B cell (primary cell): ENCODE results near the gene SHROOM2. TPM values are rescaled to one million over a fixed set of nuclear protein-coding genes. Genes with fewer than 3 reads are reported as not detected.

Source experiments
- ATAC-seq: fragments of 200-7000 bp; cut with Tn5 transposase; one replicate; pipeline ENCODE4 v1.10.0; 2021; ENCODE audit warnings: low read depth, mild to moderate bottlenecking, moderate number of reproducible peaks, moderate library complexity
- CTCF ChIA-PET: fragments of 350-600 bp; sonication (Branson Sonifier 250); formaldehyde crosslinking; loops from one replicate; lab custom pipeline; 2021; ENCODE audit warnings: antibody characterized with exemption, inconsistent platforms; lab: Charles Lee
- POLR2A ChIA-PET: fragments of 350-600 bp; sonication (Branson Sonifier 250); formaldehyde crosslinking; loops from one replicate; lab custom pipeline; 2021; ENCODE audit warnings: antibody characterized with exemption; lab: Charles Lee
- DNase-seq: peaks from one replicate; pipeline ENCODE4 v3.0.0; 2013
- H2AFZ ChIP-seq: 2 replicates; pipeline ENCODE4 v1.6.1; 2012; ENCODE audit warnings: mild to moderate bottlenecking, low read depth, low read length; ENCODE audit not compliant: insufficient read depth, poor library complexity, severe bottlenecking
- H3K27ac ChIP-seq, 2 donors: 1 replicate in 1 of 2; 2 replicates in 1 of 2; pipeline ENCODE4 v1.5.1; 2012 to 2013; ENCODE audit warnings: low read length in 2 of 2, mild to moderate bottlenecking in 2 of 2, moderate library complexity in 1 of 2
- H3K27me3 ChIP-seq, 4 experiments: fragments of 200-600 bp in 1 of 4; sonication (generic) in 1 of 4; replicated peaks in 1 of 4; 1 replicate in 2 of 4; 2 replicates in 2 of 4; pipeline versions ENCODE4 v1.6.1 to v1.7.0; 2013 to 2016; ENCODE audit warnings: low read length in 3 of 4, mild to moderate bottlenecking in 2 of 4, mixed read lengths in 1 of 4, moderate library complexity in 1 of 4; ENCODE audit not compliant: insufficient read depth in 4 of 4, control insufficient read depth in 3 of 4; ENCODE audit errors: control extremely low read depth in 1 of 4
- H3K36me3 ChIP-seq, 2 experiments: replicated peaks in 1 of 2; 1 replicate in 1 of 2; 2 replicates in 1 of 2; pipeline versions ENCODE4 v1.6.1 to v1.7.1; 2013; ENCODE audit warnings: low read length in 1 of 2; ENCODE audit not compliant: insufficient read depth in 2 of 2, control insufficient read depth in 1 of 2; ENCODE audit errors: control extremely low read depth in 1 of 2, extremely low read depth in 1 of 2
- H3K4me1 ChIP-seq, 2 donors: fragments of 200-600 bp in 1 of 2; sonication (generic) in 1 of 2; 1 replicate in 1 of 2; 2 replicates in 1 of 2; pipeline versions ENCODE4 v1.5.1 to v1.6.1; 2013 to 2017; ENCODE audit warnings: low read length in 2 of 2; ENCODE audit not compliant: control insufficient read depth in 2 of 2, insufficient read depth in 2 of 2
- H3K4me2 ChIP-seq: replicated peaks from 2 replicates; pipeline ENCODE3; 2012; ENCODE audit warnings: mild to moderate bottlenecking, low read depth, low read length; ENCODE audit not compliant: poor library complexity, severe bottlenecking
- H3K4me3 ChIP-seq, 5 experiments: fragments of 200-600 bp in 1 of 5; sonication (generic) in 1 of 5; 1 replicate in 3 of 5; 2 replicates in 2 of 5; pipeline versions ENCODE4 v1.5.1 to v1.7.0; 2011 to 2016; ENCODE audit warnings: low read length in 4 of 5, mild to moderate bottlenecking in 4 of 5, low read depth in 2 of 5, control low read depth in 1 of 5, moderate library complexity in 1 of 5; ENCODE audit not compliant: insufficient read depth in 1 of 5; ENCODE audit errors: control extremely low read depth in 1 of 5, extremely low read depth in 1 of 5
- H3K79me2 ChIP-seq: fragments of 200-600 bp; sonication (generic); one replicate; pipeline ENCODE4 v1.6.0; 2016; ENCODE audit warnings: low read length; ENCODE audit not compliant: control insufficient read depth, insufficient read depth
- H3K9ac ChIP-seq: fragments of 200-600 bp; sonication (generic); 2 replicates; pipeline ENCODE4 v1.6.1; 2017; ENCODE audit warnings: mild to moderate bottlenecking, low read length, moderate library complexity
- H3K9me3 ChIP-seq, 3 donors: one replicate each; pipeline versions ENCODE4 v1.6.1 to v1.7.1; 2013; ENCODE audit warnings: low read length in 2 of 3; ENCODE audit not compliant: control insufficient read depth in 2 of 3, insufficient read depth in 1 of 3; ENCODE audit errors: control extremely low read depth in 1 of 3
- H4K20me1 ChIP-seq: 2 replicates; pipeline ENCODE4 v1.6.0; 2012; ENCODE audit warnings: mild to moderate bottlenecking, low read length; ENCODE audit not compliant: insufficient read depth, control insufficient read depth, poor library complexity, severe bottlenecking
- H3K27ac Mint-ChIP-seq: one replicate; pipeline ENCODE4 v1.8.0; 2021; ENCODE audit warnings: mixed read lengths
- H3K27me3 Mint-ChIP-seq: one replicate; pipeline ENCODE4 v1.8.0; 2021; ENCODE audit warnings: mixed read lengths
- H3K4me1 Mint-ChIP-seq: one replicate; pipeline ENCODE4 v1.8.0; 2021; ENCODE audit warnings: mixed read lengths
- H3K4me3 Mint-ChIP-seq: one replicate; pipeline ENCODE4 v1.8.0; 2021; ENCODE audit warnings: mixed read lengths
- H3K9me3 Mint-ChIP-seq: one replicate; pipeline ENCODE4 v1.8.0; 2022; ENCODE audit warnings: mixed read lengths; ENCODE audit not compliant: insufficient read depth
- EZH2 ChIP-seq: IDR thresholded peaks from 2 replicates; pipeline ENCODE4 v1.6.1; 2012; ENCODE audit warnings: borderline replicate concordance, low read depth, mild to moderate bottlenecking, moderate library complexity, low read length; ENCODE audit not compliant: insufficient read depth, poor library complexity, severe bottlenecking
- WGBS: methylation state at CpG from one replicate; pipeline ENCODE4 v1.1.5; 2013; ENCODE audit warnings: missing lambda C conversion rate; ENCODE audit not compliant: insufficient coverage; 5-methylcytosine and 5-hydroxymethylcytosine counted together
- intact Hi-C: fragments of 100-400 bp; cut with micrococcal nuclease; formaldehyde crosslinking; loops from one replicate; pipeline ENCODE4 v1.10.0; 2022
- polyA plus RNA-seq: library from polyadenylated mRNA; depleted of rRNA; stranded (reverse); fragments of >200 nt; gene quantifications from 2 replicates; pipeline ENCODE4 v1.2.3, GENCODE V29; 2012
- total RNA-seq, 2 donors: library from RNA; stranded (reverse); fragments of 120-200 nt in 1 of 2; gene quantifications; 1 replicate in 1 of 2; 2 replicates in 1 of 2; pipeline versions ENCODE4 v1.2.3 to v1.2.4, GENCODE V29; 2013 to 2022
- TF ChIP-seq, protein P1 (sequence below): fragments of 200-600 bp; IDR thresholded peaks from one replicate; pipeline ENCODE4 v1.8.0; 2022; ENCODE audit warnings: antibody characterized with exemption, mild to moderate bottlenecking

SHROOM2 gene
- total and polyA plus RNA-seq, 2 donors (not counting 1 experiment from before 2014, with no cell fraction given) = not detected

- Mint-ChIP-seq H3K4me1 (no peaks in the 10 kb centered on the region), H3K4me3 (no peak overlapping the region), H3K9me3 (no peaks in the 10 kb centered on the region), H3K27me3 (peaks cover 5% of the 10 kb centered on the region), H3K27ac (no peak overlapping the region)
- no peak overlapping the region for H3K4me3 ChIP-seq
- ChIA-PET POLR2A (no interaction called here), CTCF (no interaction called here)
- H2AFZ ChIP-seq = no peak overlapping the region
- TF ChIP-seq EZH2 = no peak
- TF ChIP-seq, protein P1, sequence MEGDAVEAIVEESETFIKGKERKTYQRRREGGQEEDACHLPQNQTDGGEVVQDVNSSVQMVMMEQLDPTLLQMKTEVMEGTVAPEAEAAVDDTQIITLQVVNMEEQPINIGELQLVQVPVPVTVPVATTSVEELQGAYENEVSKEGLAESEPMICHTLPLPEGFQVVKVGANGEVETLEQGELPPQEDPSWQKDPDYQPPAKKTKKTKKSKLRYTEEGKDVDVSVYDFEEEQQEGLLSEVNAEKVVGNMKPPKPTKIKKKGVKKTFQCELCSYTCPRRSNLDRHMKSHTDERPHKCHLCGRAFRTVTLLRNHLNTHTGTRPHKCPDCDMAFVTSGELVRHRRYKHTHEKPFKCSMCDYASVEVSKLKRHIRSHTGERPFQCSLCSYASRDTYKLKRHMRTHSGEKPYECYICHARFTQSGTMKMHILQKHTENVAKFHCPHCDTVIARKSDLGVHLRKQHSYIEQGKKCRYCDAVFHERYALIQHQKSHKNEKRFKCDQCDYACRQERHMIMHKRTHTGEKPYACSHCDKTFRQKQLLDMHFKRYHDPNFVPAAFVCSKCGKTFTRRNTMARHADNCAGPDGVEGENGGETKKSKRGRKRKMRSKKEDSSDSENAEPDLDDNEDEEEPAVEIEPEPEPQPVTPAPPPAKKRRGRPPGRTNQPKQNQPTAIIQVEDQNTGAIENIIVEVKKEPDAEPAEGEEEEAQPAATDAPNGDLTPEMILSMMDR = no peak
- 0% methylated on average over 2 of the region's 6 CpGs for WGBS
- H4K20me1 ChIP-seq = no peaks in the 10 kb centered on the region
- H3K9me3 ChIP-seq = no peaks in the 10 kb centered on the region
- no peaks in the 10 kb centered on the region for H3K79me2 ChIP-seq
- no peak overlapping the region for H3K27ac ChIP-seq
- H3K4me1 ChIP-seq = no peaks in the 10 kb centered on the region
- no peaks in the 10 kb centered on the region for H3K36me3 ChIP-seq
- intact Hi-C loops = no loop called here
- no peaks in the 10 kb centered on the region for H3K27me3 ChIP-seq
- DNase-seq (no peak), ATAC-seq (no peak)
- no peak overlapping the region for H3K9ac ChIP-seq
- no peak overlapping the region for H3K4me2 ChIP-seq
Observed at GRCh38 chrX:9842541-9842940, 56.3 kb downstream of the SHROOM2 start.

DNA sequence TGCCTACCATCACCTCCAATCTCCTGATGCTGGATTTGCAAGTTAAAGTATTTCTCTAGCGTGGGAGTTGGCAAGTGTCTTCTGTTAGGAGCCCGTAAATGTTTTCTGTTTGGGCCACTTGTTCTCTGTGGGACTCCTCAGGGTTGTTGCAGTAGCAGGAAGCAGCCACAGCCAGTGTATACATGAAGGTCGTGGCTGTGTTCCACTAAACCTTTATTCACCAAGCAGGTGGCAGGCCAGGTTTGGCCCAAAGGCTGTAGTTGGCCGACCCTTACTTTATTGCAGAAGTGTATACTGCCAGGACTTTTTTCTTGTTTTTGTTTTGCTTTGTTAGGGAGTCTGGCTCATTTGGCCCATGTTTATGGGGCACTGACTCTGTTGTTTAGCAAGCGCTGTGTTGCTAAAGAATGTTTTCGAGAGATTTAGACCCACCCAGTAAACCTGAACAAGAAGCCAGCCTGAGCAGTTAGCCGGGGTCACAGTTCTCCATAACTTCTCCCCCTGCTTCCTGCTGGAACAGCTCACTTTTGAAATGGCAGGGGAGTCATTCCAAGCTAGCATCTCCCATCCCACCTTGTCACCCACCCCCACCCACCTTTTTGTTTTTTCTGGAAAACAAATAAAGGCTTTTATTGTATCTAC, 58.8 kb downstream of the SHROOM2 start:
- H3K27me3 ChIP-seq = no peaks in the 10 kb centered on the region
- H3K27ac ChIP-seq = no peak overlapping the region
- no peak overlapping the region for H2AFZ ChIP-seq
- ChIA-PET POLR2A (no interaction called here), CTCF (no interaction called here)
- H3K36me3 ChIP-seq = no peaks in the 10 kb centered on the region
- no peaks in the 10 kb centered on the region for H3K9me3 Mint-ChIP-seq
- TF ChIP-seq EZH2 = no peak
- TF ChIP-seq, protein P1 = no peak
- H3K4me1 ChIP-seq = no peaks in the 10 kb centered on the region
- no peak overlapping the region for H3K4me2 ChIP-seq
- H3K9me3 ChIP-seq = no peaks in the 10 kb centered on the region
- no peak for ATAC-seq
- H3K4me3 ChIP-seq = no peak overlapping the region
- H3K27me3 Mint-ChIP-seq = peaks cover 5% of the 10 kb centered on the region
- no peaks in the 10 kb centered on the region for H3K79me2 ChIP-seq
- no peak overlapping the region for H3K4me3 Mint-ChIP-seq
- no peak overlapping the region for H3K27ac Mint-ChIP-seq
- no peak for DNase-seq
- no peak overlapping the region for H3K9ac ChIP-seq
- H3K4me1 Mint-ChIP-seq = no peaks in the 10 kb centered on the region
- H4K20me1 ChIP-seq = no peaks in the 10 kb centered on the region
- intact Hi-C loops = no loop called here
- WGBS = no CpG with 5 or more reads among the region's 7 CpGs
